Liver (tissue), 10 donors: ENCODE data around the gene NEK8. TPM values are rescaled to one million over a fixed set of nuclear protein-coding genes. Genes with fewer than 3 reads are reported as not detected.
A peak's percentile ranks its signal among the peaks of the same experiment; 100 is the strongest.

Source experiments
- DNase-seq: peaks from one replicate; pipeline ENCODE4 v3.0.0-alpha.2; 2017; ENCODE audit warnings: low spot score
- H3K27ac ChIP-seq, 2 donors: one replicate each; pipeline ENCODE4 v1.7.0; 2013; ENCODE audit warnings: inconsistent platforms in 2 of 2, low read length in 2 of 2, control low read depth in 1 of 2, low read depth in 1 of 2, mild to moderate bottlenecking in 1 of 2
- H3K27me3 ChIP-seq, 4 donors: one replicate each; pipeline versions ENCODE4 v1.6.1 to v1.7.0; 2013; ENCODE audit warnings: low read length in 3 of 4, inconsistent platforms in 1 of 4, mild to moderate bottlenecking in 1 of 4, moderate library complexity in 1 of 4; ENCODE audit not compliant: control insufficient read depth in 4 of 4, insufficient read depth in 4 of 4
- H3K36me3 ChIP-seq, 4 donors: one replicate each; pipeline versions ENCODE4 v1.6.1 to v1.7.0; 2013; ENCODE audit warnings: low read length in 3 of 4, mild to moderate bottlenecking in 3 of 4, low read depth in 1 of 4, moderate library complexity in 1 of 4; ENCODE audit not compliant: control insufficient read depth in 4 of 4, insufficient read depth in 3 of 4
- H3K4me1 ChIP-seq, 4 donors: one replicate each; pipeline versions ENCODE4 v1.6.1 to v1.7.0; 2013; ENCODE audit warnings: low read length in 3 of 4, mild to moderate bottlenecking in 3 of 4, moderate library complexity in 1 of 4; ENCODE audit not compliant: control insufficient read depth in 4 of 4, insufficient read depth in 4 of 4
- H3K4me3 ChIP-seq, 3 donors: one replicate each; pipeline versions ENCODE4 v1.6.1 to v1.7.0; 2013; ENCODE audit warnings: low read length in 3 of 3, control low read depth in 1 of 3, low read depth in 1 of 3, mild to moderate bottlenecking in 1 of 3
- H3K9ac ChIP-seq, 2 donors: one replicate each; pipeline ENCODE4 v1.7.0; 2013; ENCODE audit warnings: low read length in 2 of 2, mild to moderate bottlenecking in 2 of 2, moderate library complexity in 2 of 2, control low read depth in 1 of 2, low read depth in 1 of 2
- H3K9me3 ChIP-seq, 4 donors: one replicate each; pipeline versions ENCODE4 v1.6.1 to v1.7.0; 2013; ENCODE audit warnings: low read length in 3 of 4; ENCODE audit not compliant: control insufficient read depth in 4 of 4
- EGR1 ChIP-seq, 2 donors: IDR thresholded peaks; 2 replicates each; pipeline ENCODE4 v1.6.1; 2016 to 2018; ENCODE audit warnings: antibody characterized with exemption in 2 of 2, low read depth in 2 of 2
- HNF4A ChIP-seq, 2 donors: conservative IDR thresholded peaks; 2 replicates each; pipeline ENCODE4 v1.6.1; 2016; ENCODE audit warnings: antibody characterized with exemption in 2 of 2, mild to moderate bottlenecking in 2 of 2
- HNF4G ChIP-seq: IDR thresholded peaks from 2 replicates; pipeline ENCODE4 v1.6.1; 2016; ENCODE audit warnings: antibody characterized with exemption
- JUND ChIP-seq, 2 donors: IDR thresholded peaks; 2 replicates each; pipeline ENCODE4 v1.6.1; 2016; ENCODE audit warnings: antibody characterized with exemption in 2 of 2
- NR2F2 ChIP-seq: IDR thresholded peaks from 2 replicates; pipeline ENCODE4 v1.6.1; 2016; ENCODE audit warnings: antibody characterized with exemption
- WGBS: extraction: QIAGEN DNeasy Blood & Tissue Kit; methylation state at CpG from one replicate; pipeline ENCODE4 v1.1.7; 2013; 5-methylcytosine and 5-hydroxymethylcytosine counted together
- polyA plus RNA-seq, 2 donors: library from polyadenylated mRNA; stranded (reverse) in 1 of 2; unstranded in 1 of 2; fragments of 200-250 nt in 1 of 2; fragments of >200 nt in 1 of 2; fragmentation: Nextera tagmentation in 1 of 2; extraction: Ambion mirVana in 1 of 2; gene quantifications; one replicate each; pipeline versions ENCODE4 v1.2.1 to v1.2.3, GENCODE V29; 2013 to 2015
- small RNA-seq: library from RNA; depleted of rRNA; stranded (forward); fragments of <200 nt; gene quantifications from one replicate; pipeline ENCODE3, GENCODE V24; 2014
- total RNA-seq, 2 donors: library from RNA; depleted of rRNA; stranded (reverse); fragments of >200 nt; gene quantifications; one replicate each; pipeline ENCODE4 v1.2.3, GENCODE V29; 2014
- TF ChIP-seq, protein P1 (sequence below): fragments of 150-350 bp; IDR thresholded peaks from 2 replicates; pipeline ENCODE4 v1.5.1; 2017; ENCODE audit warnings: improper control_type of control experiment, low read depth, low read length; ENCODE audit not compliant: missing input control
- donor health status: healthy.
- donor health status: healthy.
- donor health status: healthy.
- donor health status: healthy.
- donor health status: healthy.

Gene NEK8
- total and polyA plus RNA-seq, 4 donors = 1.7 to 7.8 (median 4.5) TPM

DNA sequence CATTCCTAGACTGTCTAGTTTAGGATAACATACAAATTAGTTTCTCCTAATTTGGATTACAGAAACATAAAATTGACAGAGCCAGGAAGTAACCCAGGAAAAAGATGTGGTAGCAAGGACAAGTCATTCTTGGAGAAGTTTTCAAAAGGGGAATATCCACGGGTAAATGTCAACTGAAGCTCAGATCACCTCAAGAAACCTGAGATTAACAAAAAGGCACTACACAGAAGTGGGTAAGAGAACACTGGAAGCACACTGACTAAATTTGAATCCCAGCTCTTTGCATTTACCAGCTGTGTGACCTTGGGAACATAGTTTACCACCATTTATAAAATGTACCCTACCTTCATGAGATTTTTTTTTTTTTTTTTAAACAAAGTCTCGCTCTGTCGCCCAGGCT, 54.6 kb downstream of the NEK8 start (continued):
- TF ChIP-seq, protein P1, sequence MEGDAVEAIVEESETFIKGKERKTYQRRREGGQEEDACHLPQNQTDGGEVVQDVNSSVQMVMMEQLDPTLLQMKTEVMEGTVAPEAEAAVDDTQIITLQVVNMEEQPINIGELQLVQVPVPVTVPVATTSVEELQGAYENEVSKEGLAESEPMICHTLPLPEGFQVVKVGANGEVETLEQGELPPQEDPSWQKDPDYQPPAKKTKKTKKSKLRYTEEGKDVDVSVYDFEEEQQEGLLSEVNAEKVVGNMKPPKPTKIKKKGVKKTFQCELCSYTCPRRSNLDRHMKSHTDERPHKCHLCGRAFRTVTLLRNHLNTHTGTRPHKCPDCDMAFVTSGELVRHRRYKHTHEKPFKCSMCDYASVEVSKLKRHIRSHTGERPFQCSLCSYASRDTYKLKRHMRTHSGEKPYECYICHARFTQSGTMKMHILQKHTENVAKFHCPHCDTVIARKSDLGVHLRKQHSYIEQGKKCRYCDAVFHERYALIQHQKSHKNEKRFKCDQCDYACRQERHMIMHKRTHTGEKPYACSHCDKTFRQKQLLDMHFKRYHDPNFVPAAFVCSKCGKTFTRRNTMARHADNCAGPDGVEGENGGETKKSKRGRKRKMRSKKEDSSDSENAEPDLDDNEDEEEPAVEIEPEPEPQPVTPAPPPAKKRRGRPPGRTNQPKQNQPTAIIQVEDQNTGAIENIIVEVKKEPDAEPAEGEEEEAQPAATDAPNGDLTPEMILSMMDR = no peak
- TF ChIP-seq NR2F2 = no peak
- no peak for TF ChIP-seq JUND (IDR thresholded peaks at IDR 0.05)
- TF ChIP-seq HNF4G = no peak
- no peak for TF ChIP-seq EGR1 (IDR thresholded peaks at IDR 0.05; ENCODE audit: low read depth in 2 of 2)

DNA sequence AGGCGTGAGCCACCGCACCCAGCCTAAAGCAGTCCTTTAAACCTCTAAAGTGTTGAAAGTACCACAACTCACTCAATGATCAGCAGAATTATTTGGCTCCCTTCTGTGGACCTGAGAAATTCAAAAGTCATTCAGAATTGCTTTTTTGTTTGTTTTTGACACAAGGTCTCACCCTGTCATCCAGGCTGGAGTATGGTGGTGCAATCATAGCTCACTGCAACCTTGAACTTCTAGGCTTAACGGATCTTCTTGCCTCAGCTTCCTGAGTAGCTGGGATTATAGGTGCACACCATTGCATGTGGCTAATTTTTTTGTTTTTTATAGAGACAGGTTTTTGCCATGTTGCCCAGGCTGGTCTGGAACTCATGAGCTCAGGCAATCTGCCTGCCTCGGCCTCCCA, 59.5 kb downstream of the NEK8 start:
- Histone ChIP-seq H3K27me3 (no peaks in the 10 kb centered on the region), H3K4me3 (no peak overlapping the region), H3K9ac (no peak overlapping the region), H3K4me1 (peaks cover 0 to 5% (median under 1%) of the 10 kb centered on the region in 4 donors), H3K9me3 (no peaks in the 10 kb centered on the region), H3K36me3 (peaks cover 0 to 2% (median under 1%) of the 10 kb centered on the region in 4 donors), H3K27ac (no peak overlapping the region)
- 79% methylated on average over 4 of the region's 4 CpGs for WGBS
- TF ChIP-seq NR2F2 = no peak
- peak; percentile 21 to 47 for TF ChIP-seq HNF4A (conservative IDR thresholded peaks at IDR 0.05)
- DNase-seq = no peak

Small RNAs within 50 kb of the gene (small RNA-seq; reads per million reads assigned to genes)
- gene SNORD42A (not detected), gene SNORD42B (not detected), gene SNORD4A (not detected), gene SNORD4B (not detected)

Other genes starting within 250 kb of the NEK8 start
- not detected for gene FOXN1, start 222.4 kb upstream of the NEK8 start, total RNA-seq
- not detected for gene FOXN1, start 222.4 kb upstream of the NEK8 start, polyA plus RNA-seq
- gene UNC119, start 176.2 kb upstream of the NEK8 start, total RNA-seq = 10 to 100 TPM; 14.0 to 20.0 TPM
- gene UNC119, start 176.2 kb upstream of the NEK8 start, polyA plus RNA-seq = 10 to 100 TPM; 16.0 to 16.2 TPM
- gene PIGS, start 157.3 kb upstream of the NEK8 start, total RNA-seq = 10 to 100 TPM; 12.4 to 29.5 TPM
- gene PIGS, start 157.3 kb upstream of the NEK8 start, polyA plus RNA-seq = 10 to 100 TPM in 1 of 2 donors, 1 to 10 TPM in 1; 7.3 to 14.2 TPM
- 100 to 1,000 TPM; 104 to 131 TPM for gene ALDOC, start 151.9 kb upstream of the NEK8 start, total RNA-seq
- gene ALDOC, start 151.9 kb upstream of the NEK8 start, polyA plus RNA-seq = 10 to 100 TPM; 40.1 to 85.1 TPM
- gene SPAG5, start 129.8 kb upstream of the NEK8 start, total RNA-seq = 10 to 100 TPM; 13.8 to 41.8 TPM
- 10 to 100 TPM; 10.6 to 11.8 TPM for gene SPAG5, start 129.8 kb upstream of the NEK8 start, polyA plus RNA-seq
- 10 to 100 TPM in 1 of 2 donors, 1 to 10 TPM in 1; 1.8 to 14.5 TPM for gene RSKR, start 114.6 kb upstream of the NEK8 start, total RNA-seq
- under 1 TPM; 0.63 to 0.67 TPM for gene RSKR, start 114.6 kb upstream of the NEK8 start, polyA plus RNA-seq
- 100 to 1,000 TPM in 1 of 2 donors, 10 to 100 TPM in 1; 39.1 to 122 TPM for gene BLTP2, start 83.6 kb upstream of the NEK8 start, total RNA-seq
- gene BLTP2, start 83.6 kb upstream of the NEK8 start, polyA plus RNA-seq = 10 to 100 TPM; 24.8 to 30.8 TPM
- gene SDF2, start 66.9 kb upstream of the NEK8 start, total RNA-seq = 10 to 100 TPM; 24.1 to 29.6 TPM
- 10 to 100 TPM; 26.3 to 38.9 TPM for gene SDF2, start 66.9 kb upstream of the NEK8 start, polyA plus RNA-seq
- 10 to 100 TPM; 36.5 to 59.1 TPM for gene SUPT6H, start 66.6 kb upstream of the NEK8 start, total RNA-seq
- 10 to 100 TPM; 10.6 to 24.1 TPM for gene SUPT6H, start 66.6 kb upstream of the NEK8 start, polyA plus RNA-seq
- under 1 TPM; 0.25 to 0.65 TPM for gene PROCA1, start 16.9 kb upstream of the NEK8 start, total RNA-seq
- under 1 TPM; 0.16 to 0.44 TPM for gene PROCA1, start 16.9 kb upstream of the NEK8 start, polyA plus RNA-seq
- gene RAB34, start 10.9 kb upstream of the NEK8 start, total RNA-seq = 10 to 100 TPM in 1 of 2 donors, 1 to 10 TPM in 1; 5.6 to 14.3 TPM
- 1 to 10 TPM; 4.5 to 9.6 TPM for gene RAB34, start 10.9 kb upstream of the NEK8 start, polyA plus RNA-seq
- gene RPL23A, start 8.8 kb upstream of the NEK8 start, total RNA-seq = 100 to 1,000 TPM; 106 to 189 TPM
- 100 to 1,000 TPM; 484 to 507 TPM for gene RPL23A, start 8.8 kb upstream of the NEK8 start, polyA plus RNA-seq
- 1 to 10 TPM; 4.4 to 7.9 TPM for gene TLCD1, start 2.6 kb upstream of the NEK8 start, total RNA-seq
- gene TLCD1, start 2.6 kb upstream of the NEK8 start, polyA plus RNA-seq = 1 to 10 TPM; 5.1 to 8.8 TPM
- gene TRAF4, start 15.2 kb downstream of the NEK8 start, total RNA-seq = 10 to 100 TPM in 1 of 2 donors, 1 to 10 TPM in 1; 8.5 to 32.0 TPM
- gene TRAF4, start 15.2 kb downstream of the NEK8 start, polyA plus RNA-seq = 10 to 100 TPM; 16.2 to 31.5 TPM
- 1 to 10 TPM; 2.8 to 4.2 TPM for gene FAM222B, start 114.0 kb downstream of the NEK8 start, total RNA-seq
- 1 to 10 TPM; 4.0 to 5.4 TPM for gene FAM222B, start 114.0 kb downstream of the NEK8 start, polyA plus RNA-seq
- gene ERAL1, start 126.2 kb downstream of the NEK8 start, total RNA-seq = 10 to 100 TPM; 17.3 to 30.8 TPM
- gene ERAL1, start 126.2 kb downstream of the NEK8 start, polyA plus RNA-seq = 10 to 100 TPM; 28.1 to 34.5 TPM
- gene FLOT2, start 168.9 kb downstream of the NEK8 start, total RNA-seq = 10 to 100 TPM; 67.7 to 71.0 TPM
- gene FLOT2, start 168.9 kb downstream of the NEK8 start, polyA plus RNA-seq = 100 to 1,000 TPM in 1 of 2 donors, 10 to 100 TPM in 1; 61.6 to 100 TPM
- 10 to 100 TPM in 1 of 2 donors, 1 to 10 TPM in 1; 9.7 to 91.6 TPM for gene DHRS13, start 174.3 kb downstream of the NEK8 start, total RNA-seq
- 10 to 100 TPM in 1 of 2 donors, 1 to 10 TPM in 1; 5.0 to 12.3 TPM for gene DHRS13, start 174.3 kb downstream of the NEK8 start, polyA plus RNA-seq
- 10 to 100 TPM; 15.5 to 21.3 TPM for gene PHF12, start 222.7 kb downstream of the NEK8 start, total RNA-seq
- gene PHF12, start 222.7 kb downstream of the NEK8 start, polyA plus RNA-seq = 1 to 10 TPM; 4.3 to 7.9 TPM